SU-DHL-6 (cell line): ENCODE data around the gene SLC18A2.

ENCODE experiments used
- EZH2phosphoT487 ChIP-seq: fragments of 200-600 bp; sonication (generic), shearing (Covaris generic); conservative IDR thresholded peaks from 2 replicates; pipeline ENCODE4 v1.6.1; 2018; ENCODE audit warnings: mild to moderate bottlenecking, antibody characterized with exemption, low read length, moderate library complexity, mixed read lengths
- TF ChIP-seq, protein P1 (sequence below): fragments of 200-600 bp; sonication (generic); IDR thresholded peaks from one replicate; pipeline ENCODE4 v1.5.1; 2017; ENCODE audit warnings: antibody characterized with exemption, mild to moderate bottlenecking, low read length, moderate library complexity; ENCODE audit not compliant: insufficient read depth, poor library complexity, severe bottlenecking

DNA sequence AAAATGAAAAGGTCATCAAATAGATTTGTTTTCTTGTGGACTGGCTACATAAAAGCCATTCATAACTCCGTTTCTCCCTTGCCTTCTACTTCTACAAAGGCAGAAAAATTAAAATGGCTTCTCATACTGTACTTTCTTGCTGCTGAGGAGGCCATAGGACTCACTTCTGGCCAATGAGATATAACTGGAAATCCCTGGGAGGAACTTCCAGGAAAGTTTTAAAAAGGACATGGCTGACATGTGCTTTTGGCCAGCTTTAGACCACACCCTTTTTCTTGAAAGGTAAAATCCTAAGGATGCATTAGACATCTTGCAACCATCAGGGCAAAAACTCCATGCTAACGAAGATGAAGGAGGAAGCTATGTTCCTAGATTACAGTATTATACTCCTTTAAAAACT is 75.8 kb downstream of the SLC18A2 start:
- TF ChIP-seq, protein P1, sequence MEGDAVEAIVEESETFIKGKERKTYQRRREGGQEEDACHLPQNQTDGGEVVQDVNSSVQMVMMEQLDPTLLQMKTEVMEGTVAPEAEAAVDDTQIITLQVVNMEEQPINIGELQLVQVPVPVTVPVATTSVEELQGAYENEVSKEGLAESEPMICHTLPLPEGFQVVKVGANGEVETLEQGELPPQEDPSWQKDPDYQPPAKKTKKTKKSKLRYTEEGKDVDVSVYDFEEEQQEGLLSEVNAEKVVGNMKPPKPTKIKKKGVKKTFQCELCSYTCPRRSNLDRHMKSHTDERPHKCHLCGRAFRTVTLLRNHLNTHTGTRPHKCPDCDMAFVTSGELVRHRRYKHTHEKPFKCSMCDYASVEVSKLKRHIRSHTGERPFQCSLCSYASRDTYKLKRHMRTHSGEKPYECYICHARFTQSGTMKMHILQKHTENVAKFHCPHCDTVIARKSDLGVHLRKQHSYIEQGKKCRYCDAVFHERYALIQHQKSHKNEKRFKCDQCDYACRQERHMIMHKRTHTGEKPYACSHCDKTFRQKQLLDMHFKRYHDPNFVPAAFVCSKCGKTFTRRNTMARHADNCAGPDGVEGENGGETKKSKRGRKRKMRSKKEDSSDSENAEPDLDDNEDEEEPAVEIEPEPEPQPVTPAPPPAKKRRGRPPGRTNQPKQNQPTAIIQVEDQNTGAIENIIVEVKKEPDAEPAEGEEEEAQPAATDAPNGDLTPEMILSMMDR = no peak
- no peak for TF ChIP-seq EZH2phosphoT487
